Activated CD4-positive, alpha-beta T cell treated with anti-CD3 and anti-CD28 coated beads for 4 hours (primary cell): ENCODE measurements around the gene ATP6V1E1.
"Not testable (repeated sequence)": the region's sequence is repeated elsewhere in the genome, so short reads cannot be mapped to it uniquely, and the experiment has no call there.

Source experiments
- DNase-seq, 2 donors: peaks; one replicate each; pipeline ENCODE4 v3.0.0-alpha.2; 2020

Gene ATP6V1E1

DNA sequence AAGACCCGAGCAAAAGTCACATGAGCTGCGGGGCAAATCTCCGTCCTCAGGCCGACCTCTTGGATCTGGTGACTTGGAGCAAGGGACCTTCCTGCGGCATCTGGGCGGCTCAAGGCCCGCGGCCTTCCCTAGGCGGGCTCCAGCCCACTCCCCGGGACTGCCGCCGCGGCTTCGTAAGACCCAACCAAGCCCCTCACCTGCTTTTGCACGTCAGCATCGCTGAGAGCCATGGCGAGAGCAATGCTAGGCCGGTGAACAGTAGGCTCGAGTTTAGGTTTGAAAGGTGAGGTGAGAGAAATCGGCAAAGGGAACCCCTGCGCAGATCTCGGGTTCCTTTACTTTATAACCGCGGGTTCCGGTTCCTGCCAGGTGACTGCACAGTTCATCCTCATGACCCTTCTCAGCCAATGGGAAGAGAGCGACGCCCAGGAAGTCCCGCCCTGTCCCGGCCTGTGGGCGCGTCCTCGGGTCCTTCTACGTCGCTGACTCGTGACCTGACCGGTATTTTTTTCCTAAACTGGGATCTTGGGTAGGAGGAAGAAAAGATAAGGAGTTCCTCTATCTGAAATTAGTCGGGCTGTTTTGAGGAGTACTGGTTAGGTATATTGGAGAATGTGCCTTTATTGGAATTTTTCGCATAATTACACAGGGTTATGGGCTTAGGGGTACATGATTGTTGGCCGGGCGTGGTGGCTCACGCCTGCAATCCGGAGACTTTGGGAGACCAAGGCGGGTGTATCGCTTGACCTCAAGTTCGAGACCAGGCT lies at the start of gene ATP6V1E1:
ATP6V1E1 (minus strand) TSS at position 344 of the 767 bp plus-strand sequence; CDS start at position 230, 114 bp downstream.
- DNase-seq, result peak; percentile 87 to 93

DNA sequence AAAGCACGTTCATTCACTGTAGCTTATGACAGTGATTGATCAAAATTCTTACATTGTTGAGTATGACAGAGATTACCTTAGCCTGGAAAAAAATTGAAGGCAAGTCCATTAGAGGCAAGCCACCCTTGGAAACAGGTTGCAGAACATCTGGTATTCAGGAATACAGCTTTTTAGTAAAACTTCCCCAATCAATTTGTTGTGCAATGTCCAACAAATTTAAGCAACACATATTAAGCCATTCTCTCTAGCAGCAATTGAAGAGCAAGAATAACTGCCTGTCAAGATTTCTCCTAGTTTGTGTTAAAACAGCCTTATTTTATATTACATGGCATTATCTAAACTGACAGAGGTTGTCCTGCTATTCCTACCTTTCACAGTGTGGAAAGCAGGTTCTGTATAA lies 47.0 kb upstream of the ATP6V1E1 start:
- DNase-seq, result no peak

- DNase-seq, result no peak
These were observed 45.6 kb upstream of the ATP6V1E1 start for GRCh38 chr22:17674152-17674551.

DNA sequence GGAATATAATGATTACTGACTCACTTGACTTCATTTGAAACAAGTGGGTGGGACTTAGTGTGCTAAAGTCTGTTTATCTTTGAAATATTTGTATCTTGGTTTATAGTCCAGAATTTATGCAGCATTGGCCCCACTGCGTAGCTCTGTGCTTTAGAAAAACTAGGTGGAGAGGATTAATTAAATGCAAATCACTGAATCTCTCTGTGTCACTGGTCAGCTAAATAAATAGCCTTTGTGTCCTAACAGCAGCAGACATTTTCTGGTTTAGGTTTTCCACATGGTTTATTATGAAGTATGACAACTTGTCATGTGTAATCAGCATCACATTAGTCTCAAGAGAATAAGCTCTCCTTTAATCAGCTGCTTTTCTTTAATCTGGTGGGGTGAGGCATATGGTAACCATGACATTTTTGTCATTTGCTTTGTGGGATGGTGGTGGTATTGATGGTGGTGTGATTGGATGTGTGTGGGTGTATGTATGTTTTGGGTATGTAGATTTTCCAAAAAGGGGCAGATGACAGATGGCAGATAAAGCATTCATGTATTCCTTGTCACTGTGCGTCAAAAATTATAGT lies 44.0 kb upstream of the ATP6V1E1 start:
- DNase-seq, result peak in 1 of 2 donors; percentile 6

DNA sequence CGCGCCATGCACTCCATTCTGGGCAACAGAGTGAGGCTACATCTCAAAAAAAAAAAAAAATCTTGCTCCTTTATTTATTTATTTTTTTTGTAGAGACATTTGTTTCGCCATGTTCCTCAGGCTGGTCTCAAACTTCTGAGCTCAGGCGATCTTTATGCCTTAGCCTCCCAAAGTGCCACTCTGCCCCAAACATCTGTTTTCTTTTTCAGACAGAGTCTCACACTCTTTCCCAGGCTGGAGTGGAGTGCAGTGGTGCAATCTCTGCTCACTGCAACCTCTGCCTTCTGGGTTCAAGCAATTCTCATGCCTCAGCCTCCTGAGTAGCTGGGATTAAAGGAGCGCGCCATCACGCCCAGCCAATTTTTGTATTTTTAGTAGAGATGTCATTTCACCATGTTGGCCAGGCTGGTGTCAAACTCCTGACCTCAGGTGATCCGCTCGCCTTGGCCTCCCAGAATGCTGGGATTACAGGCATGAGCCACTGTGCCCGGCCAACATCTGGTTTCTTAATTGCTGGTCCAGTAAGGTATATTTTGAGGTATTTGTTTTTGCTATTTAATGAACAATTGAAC lies 43.1 kb upstream of the ATP6V1E1 start:
- not testable (repeated sequence) for DNase-seq

DNA sequence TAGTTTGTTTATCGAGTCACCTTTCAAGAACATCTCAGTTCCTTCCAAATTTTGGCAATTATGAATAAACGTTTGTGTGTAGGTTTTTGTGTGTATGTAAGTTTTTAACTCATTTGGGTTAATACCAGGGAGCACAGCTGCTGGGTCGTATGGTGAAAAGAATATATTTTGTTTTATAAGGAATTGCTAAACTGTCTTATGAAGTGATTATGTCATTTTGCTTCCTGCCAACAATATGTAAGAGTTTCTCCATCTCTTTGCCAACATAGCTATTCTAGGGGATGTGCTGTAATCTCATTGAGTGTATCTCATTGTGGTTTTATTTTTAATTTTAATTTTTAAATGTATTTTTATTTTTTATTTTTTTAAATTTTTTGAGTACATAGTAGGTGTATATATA lies 37.3 kb upstream of the ATP6V1E1 start:
- no peak for DNase-seq

GRCh38 chr22:17665248-17665647 lies 36.7 kb upstream of the ATP6V1E1 start:
- DNase-seq, result no peak

GRCh38 chr22:17664414-17665055 lies 36.0 kb upstream of the ATP6V1E1 start:
- no peak for DNase-seq

GRCh38 chr22:17656870-17657395 lies 28.4 kb upstream of the ATP6V1E1 start:
- DNase-seq, result no peak

DNA sequence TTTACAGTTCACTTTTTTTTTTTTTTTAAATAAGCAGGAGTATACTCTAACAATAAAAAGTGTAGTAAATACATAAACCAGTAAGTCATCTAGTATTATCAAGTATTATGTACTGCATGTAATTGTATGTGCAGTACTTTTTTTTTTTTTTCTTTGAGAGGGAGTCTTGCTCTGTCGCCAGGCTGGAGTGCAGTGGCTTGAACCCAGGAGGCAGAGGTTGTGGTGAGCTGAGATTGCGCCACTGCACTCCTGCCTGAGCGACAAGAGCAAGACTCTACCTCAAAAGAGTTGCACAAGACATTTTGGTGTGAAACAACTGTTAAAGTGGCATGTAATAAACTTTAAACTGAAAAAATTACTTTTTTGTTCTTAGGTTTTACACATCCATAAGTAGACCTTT lies 26.7 kb upstream of the ATP6V1E1 start:
- no peak for DNase-seq

DNA sequence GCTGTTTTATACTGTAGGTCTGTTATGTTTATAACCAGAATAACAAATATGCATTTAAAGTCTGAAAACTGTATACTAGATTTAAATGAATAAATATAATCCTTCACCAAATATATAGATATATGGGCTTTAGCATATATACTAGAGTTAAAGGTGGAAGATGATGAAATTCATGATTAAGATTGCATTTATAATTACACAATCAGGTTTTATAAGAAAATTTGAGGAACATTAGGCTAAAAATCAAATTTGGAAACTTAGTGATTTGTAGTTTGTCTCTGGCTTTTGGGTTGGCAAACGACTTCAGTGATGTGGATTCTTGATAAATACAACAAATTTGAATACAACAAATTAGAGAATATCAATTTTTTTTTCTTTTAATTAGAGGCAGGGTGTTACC lies 20.0 kb upstream of the ATP6V1E1 start:
- DNase-seq, result no peak

DNA sequence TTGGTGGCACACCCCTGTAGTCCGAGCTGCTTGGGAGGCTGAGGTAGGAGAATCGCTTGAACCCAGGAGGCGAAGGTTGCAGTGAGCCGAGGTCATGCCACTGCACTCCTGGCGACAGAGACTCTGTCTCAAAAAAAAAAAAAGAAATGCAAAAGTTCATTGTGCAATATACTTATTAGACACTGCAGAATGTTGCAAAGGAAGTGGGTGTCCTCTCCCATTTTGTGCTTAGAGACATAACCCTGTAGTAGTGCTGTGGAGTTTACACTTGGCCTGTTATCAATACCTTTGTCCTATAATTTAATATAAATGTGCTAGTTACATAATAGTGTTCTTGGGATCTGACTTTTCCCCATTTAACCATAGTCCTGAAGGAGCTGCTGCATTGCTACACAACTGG lies 19.4 kb upstream of the ATP6V1E1 start:
- no peak for DNase-seq

- no peak for DNase-seq
These were observed 18.9 kb upstream of the ATP6V1E1 start for GRCh38 chr22:17647452-17647851.

- DNase-seq, result not testable (repeated sequence)
These were observed 13.8 kb upstream of the ATP6V1E1 start for GRCh38 chr22:17642357-17642756.

DNA sequence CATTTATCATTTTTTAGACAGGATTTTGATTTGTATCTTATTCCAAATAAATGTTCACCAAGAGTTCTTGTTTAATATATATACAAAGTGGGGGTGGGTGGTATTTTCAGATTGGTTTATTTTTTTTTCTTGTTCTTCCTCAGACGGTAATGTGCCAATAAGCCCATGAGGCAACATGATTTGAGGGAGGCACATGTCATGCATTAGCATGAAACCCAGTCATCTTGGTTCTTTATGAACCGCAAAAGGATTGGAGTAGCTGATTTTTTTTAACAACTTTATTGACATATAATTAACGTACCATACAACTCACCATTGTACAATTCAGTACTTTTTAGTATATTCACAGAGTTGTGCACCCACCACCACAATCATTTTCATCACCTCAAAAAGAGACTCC lies 12.7 kb upstream of the ATP6V1E1 start:
- no peak for DNase-seq

GRCh38 chr22:17639247-17639741 lies 10.7 kb upstream of the ATP6V1E1 start:
- peak in 1 of 2 donors; percentile 12 for DNase-seq

- DNase-seq, result peak; percentile 85 to 86
These were observed 10.1 kb upstream of the ATP6V1E1 start, which contains the start of gene BCL2L13 for GRCh38 chr22:17638432-17639246. TSS of gene BCL2L13 (plus strand) at chr22:17638757. CDS start at chr22:17655712, 16,955 bp downstream.

DNA sequence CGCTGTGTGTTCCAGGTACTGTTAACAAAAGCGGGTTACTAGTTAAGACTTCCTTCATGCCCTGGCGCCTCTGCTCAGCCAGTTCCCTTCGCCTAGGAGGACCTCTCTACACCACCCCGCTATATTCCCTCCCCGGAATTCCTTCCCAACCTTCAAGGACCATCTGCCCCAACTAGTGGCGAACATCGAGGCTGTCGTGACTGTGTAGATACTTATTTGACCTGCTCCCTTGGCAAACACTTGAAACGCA lies 9.6 kb upstream of the ATP6V1E1 start:
- no peak for DNase-seq

DNA sequence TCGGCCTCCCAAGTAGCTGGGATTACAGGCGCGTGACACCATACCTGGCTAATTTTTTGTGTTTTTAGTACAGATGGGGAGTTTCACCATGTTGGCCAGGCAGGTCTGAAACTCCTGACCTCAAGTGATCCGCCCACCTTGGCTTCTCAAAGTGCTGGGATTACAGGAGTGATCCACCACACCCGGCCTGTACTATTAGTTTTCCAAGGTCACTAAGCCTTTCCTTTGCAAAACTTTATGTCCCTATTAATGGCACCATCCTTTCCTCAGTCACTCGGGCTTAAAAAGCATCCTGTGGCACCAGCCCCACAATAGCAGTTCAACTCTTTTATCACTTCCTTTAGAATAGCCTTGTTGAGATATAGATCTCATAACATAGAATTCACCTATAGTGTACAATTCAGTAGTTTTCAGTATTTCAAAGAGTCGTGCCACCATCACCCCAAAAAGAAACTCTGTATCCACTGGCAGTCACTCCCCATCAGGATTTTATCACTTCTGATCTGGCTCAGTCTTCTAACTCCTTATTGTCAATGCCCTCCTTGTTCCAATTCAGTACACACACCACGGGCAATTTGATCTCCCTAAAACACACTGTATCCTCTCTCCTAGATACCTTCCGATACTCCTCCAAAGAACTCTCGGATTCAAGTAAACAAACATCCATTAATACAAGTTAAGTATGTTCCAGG lies 9.1 kb upstream of the ATP6V1E1 start:
- no peak for DNase-seq

- DNase-seq, result not testable (repeated sequence)
These were observed 8.3 kb upstream of the ATP6V1E1 start for GRCh38 chr22:17636850-17637249.

DNA sequence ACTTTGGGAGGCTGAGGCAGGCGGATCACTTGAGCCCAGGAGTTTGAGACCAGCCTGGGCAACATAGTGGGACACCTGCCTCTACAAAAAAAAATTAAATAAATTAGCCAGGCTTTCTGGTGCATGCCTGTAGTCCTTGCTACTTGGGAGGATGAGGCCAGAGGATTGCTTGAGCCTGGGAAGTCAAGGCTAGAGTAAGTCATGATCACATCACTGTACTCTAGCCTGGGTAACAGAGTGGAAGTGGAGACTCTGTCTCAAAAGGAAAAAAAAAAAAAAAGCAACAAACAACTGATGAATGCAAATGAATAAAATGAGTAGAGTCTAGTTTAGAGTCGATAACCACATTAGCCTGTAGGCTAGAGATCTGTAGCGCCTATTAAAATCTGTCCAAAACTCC lies 6.1 kb upstream of the ATP6V1E1 start:
- no peak for DNase-seq

DNA sequence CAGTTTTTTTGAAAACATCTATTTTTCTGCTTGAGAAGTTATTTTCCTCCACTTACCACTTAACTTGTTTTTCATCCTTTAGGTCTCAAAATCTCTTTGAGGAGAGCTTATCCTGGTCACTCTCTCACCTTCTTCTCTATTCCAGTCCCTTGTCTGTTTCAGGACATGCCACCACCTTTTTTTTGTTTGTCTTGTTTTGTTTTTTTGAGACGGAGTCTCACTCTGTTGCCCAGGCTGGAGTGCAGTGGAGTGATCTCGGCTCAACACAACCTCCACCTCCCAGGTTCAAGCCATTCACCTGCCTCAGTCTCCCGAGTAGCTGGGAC lies 5.4 kb upstream of the ATP6V1E1 start:
- no peak for DNase-seq
